Esophagus muscularis mucosa (tissue), 4 donors: ENCODE measurements around the gene FOXL2. TPM values are rescaled to one million over a fixed set of nuclear protein-coding genes. Genes with fewer than 3 reads are reported as not detected.
A peak's percentile ranks its signal among the peaks of the same experiment; 100 is the strongest.

Experiments used
- DNase-seq: peaks from one replicate; pipeline ENCODE4 v3.0.0-alpha.2; 2017; ENCODE audit errors: extremely low spot score
- H3K27ac ChIP-seq, 4 donors: fragments of 200-600 bp; sonication (generic); replicated peaks in 1 of 4; 1 replicate in 3 of 4; 2 replicates in 1 of 4; pipeline ENCODE4 v1.5.1; 2016 to 2019; ENCODE audit warnings: mild to moderate bottlenecking in 1 of 4
- H3K27me3 ChIP-seq, 4 donors: fragments of 200-600 bp; sonication (generic); one replicate each; pipeline versions ENCODE4 v1.5.1 to v1.6.0; 2016 to 2019
- H3K36me3 ChIP-seq, 4 donors: fragments of 200-600 bp; sonication (generic); one replicate each; pipeline ENCODE4 v1.5.1; 2016 to 2019
- H3K4me1 ChIP-seq, 4 donors: fragments of 200-600 bp; sonication (generic); one replicate each; pipeline ENCODE4 v1.5.1; 2016 to 2019
- H3K4me3 ChIP-seq, 4 donors: fragments of 200-600 bp; sonication (generic); 1 replicate in 2 of 4; 2 replicates in 2 of 4; pipeline ENCODE4 v1.5.1; 2016 to 2019; ENCODE audit warnings: mild to moderate bottlenecking in 4 of 4, moderate library complexity in 1 of 4
- H3K9me3 ChIP-seq, 4 donors: fragments of 200-600 bp; sonication (generic); 1 replicate in 3 of 4; 2 replicates in 1 of 4; pipeline ENCODE4 v1.5.1; 2016 to 2019
- EP300 ChIP-seq: sonication (generic); formaldehyde crosslinking; IDR thresholded peaks from one replicate; pipeline ENCODE4 v1.6.1; 2017; ENCODE audit warnings: antibody characterized with exemption
- POLR2A ChIP-seq: fragments of 450-650 bp; IDR thresholded peaks from one replicate; pipeline ENCODE4 v1.6.1; 2017; ENCODE audit warnings: antibody characterized with exemption, moderate library complexity, mild to moderate bottlenecking, low read depth
- POLR2AphosphoS5 ChIP-seq, 2 donors: sonication (generic); formaldehyde crosslinking; IDR thresholded peaks; one replicate each; pipeline ENCODE4 v1.6.1; 2017; ENCODE audit warnings: antibody characterized with exemption in 2 of 2
- WGBS: methylation state at CpG from one replicate; pipeline ENCODE4 v1.1.5; 2018; 5-methylcytosine and 5-hydroxymethylcytosine counted together
- intact Hi-C: fragments of 100-400 bp; cut with DNase I; formaldehyde crosslinking; loops from one replicate; pipeline ENCODE4 v1.15.1; 2023
- total RNA-seq, 4 donors: library from RNA; depleted of rRNA; stranded (reverse); fragments of >200 nt; gene quantifications; one replicate each; pipeline versions ENCODE4 v1.1.0 to v1.2.1, GENCODE V29; 2016
- TF ChIP-seq, protein P1 (sequence below), 3 experiments: fragments of 200-600 bp in 2 of 3; fragments of 450-650 bp in 1 of 3; sonication (generic) in 2 of 3; IDR thresholded peaks; one replicate each; pipeline ENCODE4 v1.5.1; 2017 to 2019; ENCODE audit warnings: antibody characterized with exemption in 3 of 3, mild to moderate bottlenecking in 2 of 3, moderate library complexity in 1 of 3

Gene FOXL2
- total RNA-seq, 4 donors from 2014 or later, result 0.17 to 0.26 TPM; not detected in 2

DNA sequence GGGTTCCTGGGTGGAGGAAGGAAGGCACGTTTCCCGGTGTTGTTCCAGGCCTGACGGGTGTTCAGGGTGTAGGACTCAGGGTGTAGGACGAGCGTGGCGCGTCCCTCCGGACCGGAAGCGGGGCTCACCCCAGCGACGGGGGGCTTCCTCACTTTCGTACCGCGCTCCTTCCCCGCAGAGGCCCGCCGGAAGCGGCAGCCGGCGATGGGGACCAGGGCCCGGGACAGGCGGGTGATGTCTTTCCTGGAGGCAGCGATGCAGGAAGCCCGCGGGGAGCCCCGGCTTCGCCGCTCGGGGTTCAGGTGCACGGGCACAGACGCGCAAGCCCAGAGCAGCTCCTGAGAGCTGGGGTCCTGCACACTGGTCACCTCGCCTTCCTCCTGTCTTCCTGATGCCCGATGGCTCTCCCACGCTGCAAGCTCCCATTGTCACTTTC is 13.5 kb upstream of the FOXL2 start:
- no peak for DNase-seq
- intact Hi-C loops, result no loop called here
- no peak overlapping the region for H3K27ac ChIP-seq
- no peaks in the 10 kb centered on the region for H3K36me3 ChIP-seq
- H3K4me1 ChIP-seq, result peaks cover 0 to 7% (median 6%) of the 10 kb centered on the region in 4 donors
- H3K4me3 ChIP-seq, result peak overlapping the region in 1 of 4 donors; percentile 6
- peaks cover 0 to 76% (median 19%) of the 10 kb centered on the region in 4 donors for H3K27me3 ChIP-seq
- TF ChIP-seq POLR2AphosphoS5 (IDR thresholded peaks at IDR 0.05) (no peak), POLR2A (no peak), EP300 (no peak)
- TF ChIP-seq, protein P1, sequence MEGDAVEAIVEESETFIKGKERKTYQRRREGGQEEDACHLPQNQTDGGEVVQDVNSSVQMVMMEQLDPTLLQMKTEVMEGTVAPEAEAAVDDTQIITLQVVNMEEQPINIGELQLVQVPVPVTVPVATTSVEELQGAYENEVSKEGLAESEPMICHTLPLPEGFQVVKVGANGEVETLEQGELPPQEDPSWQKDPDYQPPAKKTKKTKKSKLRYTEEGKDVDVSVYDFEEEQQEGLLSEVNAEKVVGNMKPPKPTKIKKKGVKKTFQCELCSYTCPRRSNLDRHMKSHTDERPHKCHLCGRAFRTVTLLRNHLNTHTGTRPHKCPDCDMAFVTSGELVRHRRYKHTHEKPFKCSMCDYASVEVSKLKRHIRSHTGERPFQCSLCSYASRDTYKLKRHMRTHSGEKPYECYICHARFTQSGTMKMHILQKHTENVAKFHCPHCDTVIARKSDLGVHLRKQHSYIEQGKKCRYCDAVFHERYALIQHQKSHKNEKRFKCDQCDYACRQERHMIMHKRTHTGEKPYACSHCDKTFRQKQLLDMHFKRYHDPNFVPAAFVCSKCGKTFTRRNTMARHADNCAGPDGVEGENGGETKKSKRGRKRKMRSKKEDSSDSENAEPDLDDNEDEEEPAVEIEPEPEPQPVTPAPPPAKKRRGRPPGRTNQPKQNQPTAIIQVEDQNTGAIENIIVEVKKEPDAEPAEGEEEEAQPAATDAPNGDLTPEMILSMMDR (IDR thresholded peaks at IDR 0.05), result no peak
- H3K9me3 ChIP-seq, result peaks cover 0 to 18% (median 14%) of the 10 kb centered on the region in 4 donors
- 16% methylated on average over 4 of the region's 36 CpGs for WGBS

DNA sequence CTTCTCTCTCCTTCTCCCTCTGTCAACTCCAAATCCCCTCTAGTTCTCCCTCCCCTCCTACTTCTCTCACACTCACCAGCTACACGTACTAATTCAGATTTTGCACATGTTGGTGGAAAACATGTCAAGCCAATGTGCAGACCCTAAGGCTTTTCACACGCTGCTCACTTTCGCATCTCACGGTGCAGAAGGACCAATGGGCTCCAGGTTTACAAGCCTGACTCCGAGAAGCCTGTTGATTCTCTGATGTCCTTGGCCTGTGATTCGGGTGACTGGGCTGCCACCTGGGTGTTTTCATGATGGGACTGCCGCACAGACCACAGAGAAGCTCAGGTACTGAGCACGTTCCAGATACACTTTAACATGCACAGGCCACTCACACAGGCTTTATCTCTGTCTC is 3.8 kb upstream of the FOXL2 start:
- peak overlapping the region in 3 of 4 donors; percentile 44 to 48 (median 44) for H3K4me3 ChIP-seq
- no peak overlapping the region for H3K27ac ChIP-seq
- 79% methylated on average over 8 of the region's 8 CpGs for WGBS
- intact Hi-C loops, result no loop called here
- DNase-seq, result no peak
- peaks cover 29 to 37% (median 33%) of the 10 kb centered on the region in 4 donors for H3K4me1 ChIP-seq
- no peaks in the 10 kb centered on the region for H3K36me3 ChIP-seq
- H3K27me3 ChIP-seq, result peaks cover 7 to 100% (median 59%) of the 10 kb centered on the region in 4 donors
- H3K9me3 ChIP-seq, result no peaks in the 10 kb centered on the region
- TF ChIP-seq POLR2A (no peak), EP300 (no peak), POLR2AphosphoS5 (IDR thresholded peaks at IDR 0.05) (no peak)
- TF ChIP-seq, protein P1 (IDR thresholded peaks at IDR 0.05), result no peak

DNA sequence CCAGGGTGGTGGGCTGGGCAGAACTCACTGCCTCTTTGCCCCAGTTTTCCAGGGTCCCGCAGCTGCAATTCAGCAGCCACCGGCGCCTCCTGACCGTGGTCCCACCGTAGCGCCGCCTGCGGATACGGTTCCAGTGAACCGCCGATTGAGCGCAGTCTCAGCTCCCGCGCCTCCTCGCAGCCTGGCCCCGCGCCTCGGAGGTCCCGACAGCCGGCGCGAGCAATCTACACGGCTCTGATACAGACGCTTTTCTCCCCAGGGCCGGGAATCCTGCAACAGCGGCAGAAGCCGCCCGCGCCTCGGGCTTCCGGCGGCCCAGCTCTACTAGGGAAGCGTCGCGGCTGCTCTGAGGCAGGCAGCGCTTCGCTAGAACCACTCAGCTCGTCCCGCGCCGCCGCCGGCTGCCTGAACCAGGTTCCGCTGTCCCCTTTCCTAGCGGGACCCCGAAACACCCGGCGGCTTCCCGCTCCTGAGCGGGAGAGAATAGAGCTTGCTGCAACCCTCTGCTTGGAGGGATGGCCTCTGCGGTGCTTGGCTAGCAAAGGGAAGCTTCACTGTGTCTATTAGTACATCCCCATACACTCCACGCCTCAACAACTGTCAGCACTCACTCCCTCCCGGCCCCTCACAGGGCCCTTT is 3.2 kb upstream of the FOXL2 start:
- Histone ChIP-seq H3K36me3 (no peaks in the 10 kb centered on the region), H3K4me3 (peak overlapping the region; percentile 44 to 57 (median 46)), H3K27me3 (peaks cover 7 to 100% (median 61%) of the 10 kb centered on the region in 4 donors), H3K27ac (no peak overlapping the region), H3K9me3 (no peaks in the 10 kb centered on the region), H3K4me1 (peaks cover 33 to 43% (median 39%) of the 10 kb centered on the region in 4 donors)
- TF ChIP-seq POLR2A, result no peak
- TF ChIP-seq, protein P1 (IDR thresholded peaks at IDR 0.05), result no peak
- TF ChIP-seq EP300, result no peak
- no peak for TF ChIP-seq POLR2AphosphoS5 (IDR thresholded peaks at IDR 0.05)
- intact Hi-C loops, result no loop called here
- 4% methylated on average over 15 of the region's 53 CpGs for WGBS
- DNase-seq, result no peak

DNA sequence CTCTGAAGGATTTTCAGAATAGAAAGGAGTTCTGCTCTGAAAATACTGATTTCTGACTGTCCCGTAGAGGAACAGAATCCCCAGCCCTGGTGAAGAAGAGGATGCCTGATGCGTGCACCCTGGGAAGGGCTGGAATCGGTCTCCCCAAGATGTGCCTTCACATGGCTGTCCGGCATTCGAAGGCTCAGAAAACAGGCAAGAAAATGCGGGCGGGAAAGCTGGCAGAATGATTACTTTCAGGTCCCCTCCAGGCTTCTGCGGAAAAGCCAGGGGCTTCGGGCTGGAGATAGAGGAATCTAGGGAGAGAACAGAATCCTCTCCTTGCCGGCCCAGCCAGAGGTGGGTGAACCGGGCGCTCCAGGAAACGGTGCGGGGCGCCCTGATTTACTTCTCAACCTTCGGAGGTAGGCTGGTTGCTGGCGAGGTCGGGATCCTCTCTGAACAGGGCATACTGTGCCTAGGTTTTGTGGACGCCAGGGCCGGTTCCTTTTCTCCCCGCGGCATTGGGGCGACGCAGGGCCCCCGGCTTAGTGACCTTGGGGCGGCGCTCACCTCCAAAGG is 2.6 kb upstream of the FOXL2 start:
- Histone ChIP-seq H3K9me3 (no peaks in the 10 kb centered on the region), H3K36me3 (no peaks in the 10 kb centered on the region), H3K27me3 (peaks cover 7 to 100% (median 67%) of the 10 kb centered on the region in 4 donors), H3K4me1 (peaks cover 39 to 49% (median 45%) of the 10 kb centered on the region in 4 donors), H3K4me3 (peak overlapping the region; percentile 44 to 57 (median 46)), H3K27ac (no peak overlapping the region)
- no peak for DNase-seq
- TF ChIP-seq POLR2A (no peak), POLR2AphosphoS5 (IDR thresholded peaks at IDR 0.05) (no peak), EP300 (no peak)
- TF ChIP-seq, protein P1 (IDR thresholded peaks at IDR 0.05), result no peak
- WGBS, result 10% methylated on average over 12 of the region's 27 CpGs
- intact Hi-C loops, result no loop called here
